ENCODE results near the gene FCN1.

- TF ChIP-seq EP300 (IDR thresholded peaks at IDR 0.05; ENCODE audit: borderline replicate concordance in 1 of 2, low read depth in 1 of 2, low read length in 1 of 2) (no peak), USF2 (IDR thresholded peaks at IDR 0.05; ENCODE audit: borderline replicate concordance, low read depth, low read length) (no peak), TCF12 (IDR thresholded peaks at IDR 0.05) (no peak), CTCF (IDR thresholded peaks at IDR 0.05) (no peak), REST (IDR thresholded peaks at IDR 0.05; ENCODE audit: low read depth, low read length) (no peak), IRF3 (IDR thresholded peaks at IDR 0.05; ENCODE audit: low read depth, low read length) (no peak), POLR2AphosphoS5 (IDR thresholded peaks at IDR 0.05; ENCODE audit: low read depth, low read length) (no peak), SIN3A (IDR thresholded peaks at IDR 0.05; ENCODE audit: borderline replicate concordance, low read depth, low read length) (no peak), FOXM1 (IDR thresholded peaks at IDR 0.05; ENCODE audit: low read depth) (no peak), GATA2 (CRISPR knock-in tag; IDR thresholded peaks at IDR 0.05) (no peak), ZBTB33 (IDR thresholded peaks at IDR 0.05; ENCODE audit: borderline replicate concordance, low read depth) (no peak), GABPA (IDR thresholded peaks at IDR 0.05; ENCODE audit: low read depth) (no peak), MAX (IDR thresholded peaks at IDR 0.05; ENCODE audit: low read depth) (no peak), JUND (IDR thresholded peaks at IDR 0.05) (no peak)
These were observed 45.9 kb downstream of the FCN1 start for GRCh38 chr9:134871697-134872340.

Measured in SK-N-SH (cell line).